H9 (cell line): ENCODE data around the gene EVL. TPM values are rescaled to one million over a fixed set of nuclear protein-coding genes. Genes with fewer than 3 reads are reported as not detected.

Experiments
- DNase-seq: peaks from one replicate; pipeline ENCODE4 v3.0.0-alpha.2; 2017
- H2AFZ ChIP-seq: one replicate; pipeline ENCODE4 v1.6.1; 2013; ENCODE audit warnings: mild to moderate bottlenecking, low read length, control low read depth, moderate library complexity
- H2AK5ac ChIP-seq: 2 replicates; pipeline ENCODE4 v1.6.1; 2013; ENCODE audit warnings: low read length, control low read depth, mixed read lengths; ENCODE audit not compliant: insufficient read length
- H2BK120ac ChIP-seq: one replicate; pipeline ENCODE4 v1.6.1; 2013; ENCODE audit warnings: low read depth, mild to moderate bottlenecking, low read length, control low read depth, inconsistent platforms; ENCODE audit not compliant: poor library complexity, severe bottlenecking
- H2BK12ac ChIP-seq: 2 replicates; pipeline ENCODE4 v1.6.1; 2013; ENCODE audit warnings: low read length, control low read depth, mixed read lengths, low read depth; ENCODE audit not compliant: insufficient read length
- H2BK15ac ChIP-seq: 2 replicates; pipeline ENCODE4 v1.6.1; 2013; ENCODE audit warnings: low read depth, low read length, control low read depth
- H2BK20ac ChIP-seq: one replicate; pipeline ENCODE4 v1.6.1; 2013; ENCODE audit warnings: low read depth, mild to moderate bottlenecking, low read length, control low read depth, inconsistent platforms; ENCODE audit not compliant: poor library complexity, severe bottlenecking
- H2BK5ac ChIP-seq: 2 replicates; pipeline ENCODE4 v1.6.1; 2013; ENCODE audit warnings: low read length, control low read depth, mixed read lengths; ENCODE audit not compliant: insufficient read length
- H3K14ac ChIP-seq: 2 replicates; pipeline ENCODE4 v1.6.1; 2013; ENCODE audit warnings: low read length, control low read depth; ENCODE audit not compliant: insufficient read depth
- H3K18ac ChIP-seq: 2 replicates; pipeline ENCODE4 v1.6.1; 2013; ENCODE audit warnings: low read depth, mild to moderate bottlenecking, mixed read lengths, low read length, control low read depth; ENCODE audit not compliant: insufficient read length
- H3K23ac ChIP-seq: 2 replicates; pipeline ENCODE4 v1.6.1; 2013; ENCODE audit warnings: low read length, control low read depth, mixed read lengths, low read depth; ENCODE audit not compliant: insufficient read length
- H3K23me2 ChIP-seq: 2 replicates; pipeline ENCODE4 v1.6.1; 2013; ENCODE audit warnings: low read depth, mild to moderate bottlenecking, mixed read lengths, low read length, control low read depth; ENCODE audit not compliant: insufficient read length, poor library complexity, severe bottlenecking
- H3K27ac ChIP-seq: 2 replicates; pipeline ENCODE4 v1.5.1; 2013; ENCODE audit warnings: low read length, control low read depth, mixed read lengths, low read depth; ENCODE audit not compliant: insufficient read length
- H3K27me3 ChIP-seq: 2 replicates; pipeline ENCODE4 v1.6.1; 2013; ENCODE audit warnings: low read length, control low read depth, inconsistent platforms; ENCODE audit not compliant: insufficient read depth
- H3K4ac ChIP-seq: 2 replicates; pipeline ENCODE4 v1.6.1; 2013; ENCODE audit warnings: low read depth, mild to moderate bottlenecking, control low read depth, inconsistent platforms, low read length, moderate library complexity
- H3K4me1 ChIP-seq: 2 replicates; pipeline ENCODE4 v1.6.1; 2013; ENCODE audit warnings: low read length, control low read depth, inconsistent platforms; ENCODE audit not compliant: insufficient read depth
- H3K4me2 ChIP-seq: 2 replicates; pipeline ENCODE4 v1.6.1; 2013; ENCODE audit warnings: low read length, control low read depth, mixed read lengths; ENCODE audit not compliant: insufficient read length, insufficient read depth
- H3K56ac ChIP-seq: 2 replicates; pipeline ENCODE4 v1.6.1; 2013; ENCODE audit warnings: low read depth, mild to moderate bottlenecking, mixed read lengths, low read length, control low read depth; ENCODE audit not compliant: insufficient read length
- H3K79me1 ChIP-seq: 2 replicates; pipeline ENCODE4 v1.6.1; 2013; ENCODE audit warnings: low read depth, mild to moderate bottlenecking, moderate library complexity, low read length, control low read depth, inconsistent platforms; ENCODE audit not compliant: insufficient read depth, poor library complexity, severe bottlenecking
- H3K79me2 ChIP-seq: 2 replicates; pipeline ENCODE4 v1.6.1; 2013; ENCODE audit warnings: low read length, control low read depth, inconsistent platforms; ENCODE audit not compliant: insufficient read depth
- H3K9ac ChIP-seq: 2 replicates; pipeline ENCODE4 v1.6.1; 2013; ENCODE audit warnings: low read length, control low read depth, mixed read lengths; ENCODE audit not compliant: insufficient read length; ENCODE audit errors: extremely low read depth
- H3K9me3 ChIP-seq: one replicate; pipeline ENCODE4 v1.6.1; 2013; ENCODE audit warnings: low read depth, low read length, inconsistent platforms; ENCODE audit not compliant: control insufficient read depth
- H3T11ph ChIP-seq: one replicate; pipeline ENCODE4 v1.6.1; 2013; ENCODE audit warnings: mild to moderate bottlenecking, low read length, control low read depth, inconsistent platforms
- H4K20me1 ChIP-seq: one replicate; pipeline ENCODE4 v1.6.1; 2013; ENCODE audit not compliant: control insufficient read depth, insufficient read length, insufficient read depth
- H4K5ac ChIP-seq: 2 replicates; pipeline ENCODE4 v1.6.1; 2013; ENCODE audit warnings: low read depth, mild to moderate bottlenecking, mixed read lengths, low read length, control low read depth; ENCODE audit not compliant: insufficient read length
- H4K8ac ChIP-seq: replicated peaks from 2 replicates; pipeline ENCODE4 v1.6.1; 2013; ENCODE audit warnings: low read length, control low read depth, mixed read lengths, low read depth; ENCODE audit not compliant: insufficient read length
- H4K91ac ChIP-seq: 2 replicates; pipeline ENCODE4 v1.6.1; 2013; ENCODE audit warnings: low read depth, mild to moderate bottlenecking, moderate library complexity, mixed read lengths, low read length, control low read depth; ENCODE audit not compliant: insufficient read length
- H3K27ac Mint-ChIP-seq, 3 experiments: 2 replicates in 2 of 3; 3 replicates in 1 of 3; pipeline ENCODE4 v1.8.0; 2020 to 2021; ENCODE audit warnings: mixed read lengths in 3 of 3, mild to moderate bottlenecking in 1 of 3, moderate library complexity in 1 of 3
- H3K27me3 Mint-ChIP-seq: 2 replicates; pipeline ENCODE4 v1.8.0; 2021; ENCODE audit warnings: low read depth, mild to moderate bottlenecking, moderate library complexity, mixed read lengths
- H3K36me3 Mint-ChIP-seq, 3 experiments: 2 replicates in 2 of 3; 3 replicates in 1 of 3; pipeline ENCODE4 v1.8.0; 2020 to 2021; ENCODE audit warnings: low read depth in 3 of 3, mixed read lengths in 3 of 3; ENCODE audit not compliant: insufficient read depth in 1 of 3
- H3K4me1 Mint-ChIP-seq, 2 experiments: 2 replicates each; pipeline ENCODE4 v1.8.0; 2020; ENCODE audit warnings: mixed read lengths in 2 of 2
- H3K4me3 Mint-ChIP-seq, 2 experiments: 2 replicates in 1 of 2; 3 replicates in 1 of 2; pipeline ENCODE4 v1.8.0; 2020 to 2021; ENCODE audit warnings: mild to moderate bottlenecking in 2 of 2, mixed read lengths in 2 of 2, moderate library complexity in 1 of 2
- H3K9me3 Mint-ChIP-seq, 2 experiments: 2 replicates in 1 of 2; 3 replicates in 1 of 2; pipeline ENCODE4 v1.8.0; 2020; ENCODE audit warnings: mild to moderate bottlenecking in 2 of 2, mixed read lengths in 2 of 2, moderate library complexity in 1 of 2
- CTCF ChIP-seq: fragments of 200-600 bp; sonication (generic); conservative IDR thresholded peaks from 3 replicates; pipeline ENCODE4 v1.8.0; 2021; ENCODE audit warnings: antibody characterized with exemption, mild to moderate bottlenecking
- WGBS: extraction: QIAGEN DNeasy Blood & Tissue Kit; methylation state at CpG from one replicate; pipeline ENCODE4 v1.1.7; 2013; ENCODE audit warnings: missing lambda C conversion rate, low lambda C conversion rate, mixed read lengths; ENCODE audit not compliant: insufficient read length; ENCODE audit errors: extremely low coverage; 5-methylcytosine and 5-hydroxymethylcytosine counted together
- total RNA-seq: library from RNA; stranded (reverse); gene quantifications from 2 replicates; pipeline ENCODE4 v1.2.1, GENCODE V29; 2021

The EVL gene
- total RNA-seq, 1 experiment from 2014 or later = 53.2 TPM

- H3K4me1 Mint-ChIP-seq = peaks cover 4 to 6% of the 10 kb centered on the region in 2 experiments; a peak in 3 of 4 replicates
- Histone ChIP-seq H3K18ac (no peak overlapping the region), H3K27me3 (no peaks in the 10 kb centered on the region), H3K27ac (no peak overlapping the region), H3K9ac (no peak overlapping the region), H2BK12ac (no peak overlapping the region), H4K5ac (no peak overlapping the region), H4K20me1 (no peaks in the 10 kb centered on the region), H2BK20ac (no peak overlapping the region), H2AFZ (no peak overlapping the region), H2BK5ac (no peak overlapping the region), H3K9me3 (no peaks in the 10 kb centered on the region), H2AK5ac (no peak overlapping the region), H3K23ac (no peak overlapping the region), H3K14ac (no peak overlapping the region), H4K8ac (no peak overlapping the region), H3K79me2 (no peaks in the 10 kb centered on the region), H4K91ac (no peak overlapping the region), H2BK120ac (no peak overlapping the region), H3K4me2 (no peak overlapping the region), H3K23me2 (no peaks in the 10 kb centered on the region), H2BK15ac (no peak overlapping the region), H3K79me1 (no peaks in the 10 kb centered on the region), H3T11ph (no peak overlapping the region), H3K4ac (no peak overlapping the region), H3K4me1 (no peaks in the 10 kb centered on the region), H3K56ac (no peak overlapping the region)
- no peak overlapping the region for H3K4me3 Mint-ChIP-seq
- H3K27me3 Mint-ChIP-seq = peaks cover 3% of the 10 kb centered on the region; the same call in 1 of the 2 replicates
- H3K27ac Mint-ChIP-seq = peak overlapping the region in 1 of 3 experiments; percentile 27; a peak in 2 of 7 replicates
- no CpG with 5 or more reads among the region's 29 CpGs for WGBS
- DNase-seq = no peak
- peaks cover 0 to 5% (median 3%) of the 10 kb centered on the region in 3 experiments; a peak in 3 of 7 replicates for H3K36me3 Mint-ChIP-seq
- no peaks in the 10 kb centered on the region for H3K9me3 Mint-ChIP-seq
- peak; percentile 18; the same call in 1 of the 3 replicates for TF ChIP-seq CTCF
Measured at GRCh38 chr14:100146531-100147091, 81.4 kb downstream of the EVL start.
